ENCODE measurements around the gene BRF1. TPM values are rescaled to one million over a fixed set of nuclear protein-coding genes. Genes with fewer than 3 reads are reported as not detected.
"Not testable (repeated sequence)": the region's sequence is repeated elsewhere in the genome, so short reads cannot be mapped to it uniquely, and the experiment has no call there.

The BRF1 gene
- polyA plus RNA-seq, 12 donors, result 19.7 to 28.2 (median 21.4) TPM; not detected in 1

- DNase-seq, result no peak
These were observed 33.0 kb upstream of the BRF1 start for GRCh38 chr14:105333613-105334364.

GRCh38 chr14:105333020-105333490, 32.3 kb upstream of the BRF1 start:
- DNase-seq, result no peak

- DNase-seq, result no peak
These were observed 31.6 kb upstream of the BRF1 start for GRCh38 chr14:105332350-105332874.

GRCh38 chr14:105331575-105332349, 31.0 kb upstream of the BRF1 start:
- DNase-seq, result no peak

- DNase-seq, result no peak
These were observed 29.7 kb upstream of the BRF1 start for GRCh38 chr14:105330491-105330895.

GRCh38 chr14:105329411-105330150, 28.8 kb upstream of the BRF1 start:
- no peak for DNase-seq

GRCh38 chr14:105328678-105329390, 28.0 kb upstream of the BRF1 start:
- DNase-seq, result no peak

GRCh38 chr14:105328070-105328677, 27.4 kb upstream of the BRF1 start:
- no peak for DNase-seq

- DNase-seq, result not testable (repeated sequence)
These were observed 26.9 kb upstream of the BRF1 start for GRCh38 chr14:105327695-105328045.

GRCh38 chr14:105326891-105327694, 26.3 kb upstream of the BRF1 start:
- DNase-seq, result no peak

- DNase-seq, result no peak
These were observed 25.7 kb upstream of the BRF1 start for GRCh38 chr14:105326568-105326867.

- DNase-seq, result no peak
These were observed 25.1 kb upstream of the BRF1 start for GRCh38 chr14:105325716-105326567.

GRCh38 chr14:105325303-105325702, 24.5 kb upstream of the BRF1 start:
- DNase-seq, result no peak

- no peak for DNase-seq
These were observed 24.1 kb upstream of the BRF1 start for GRCh38 chr14:105324871-105325270.

- DNase-seq, result no peak
These were observed 23.4 kb upstream of the BRF1 start for GRCh38 chr14:105324080-105324778.

- DNase-seq, result no peak
These were observed 22.9 kb upstream of the BRF1 start for GRCh38 chr14:105323663-105324062.

GRCh38 chr14:105322791-105323556, 22.2 kb upstream of the BRF1 start:
- no peak for DNase-seq

- no peak for DNase-seq
These were observed 16.7 kb upstream of the BRF1 start for GRCh38 chr14:105317546-105317945.

All from muscle of arm (tissue), 12 donors.